ENCODE results near the gene PREX1.

- TF ChIP-seq CTCF (IDR thresholded peaks at IDR 0.05; ENCODE audit: low read depth, low read length) (no peak), POLR2A (IDR thresholded peaks at IDR 0.05; ENCODE audit: extremely low read depth, insufficient read length) (no peak)
Measured at GRCh38 chr20:48736231-48736630, 91.6 kb downstream of the PREX1 start.
